ENCODE data around the gene PYROXD2.

The PYROXD2 gene

GRCh38 chr10:98383869-98384268, 31.1 kb downstream of the PYROXD2 start:
- TF ChIP-seq EP300 (IDR thresholded peaks at IDR 0.05; ENCODE audit: borderline replicate concordance) (no peak), YY1 (IDR thresholded peaks at IDR 0.05; ENCODE audit: low read depth) (no peak), RAD21 (IDR thresholded peaks at IDR 0.05; ENCODE audit: low read depth) (no peak), EGR1 (IDR thresholded peaks at IDR 0.05) (no peak), FOXM1 (IDR thresholded peaks at IDR 0.05; ENCODE audit: borderline replicate concordance, low read depth) (no peak), ZBTB7A (IDR thresholded peaks at IDR 0.05; ENCODE audit: low read depth) (no peak), NFIC (IDR thresholded peaks at IDR 0.05) (no peak)

GRCh38 chr10:98382691-98383101, 32.3 kb downstream of the PYROXD2 start:
- no peak for TF ChIP-seq TCF12 (IDR thresholded peaks at IDR 0.05; ENCODE audit: low read depth)
- TF ChIP-seq YY1 (IDR thresholded peaks at IDR 0.05; ENCODE audit: low read depth): no peak
- TF ChIP-seq CREB1 (IDR thresholded peaks at IDR 0.05; ENCODE audit: low read depth): no peak
- no peak for TF ChIP-seq TAF1 (IDR thresholded peaks at IDR 0.05; ENCODE audit: low read depth)
- TF ChIP-seq EGR1 (IDR thresholded peaks at IDR 0.05): no peak
- no peak for TF ChIP-seq TEAD4 (IDR thresholded peaks at IDR 0.05)
- no peak for TF ChIP-seq NFIC (IDR thresholded peaks at IDR 0.05)
- TF ChIP-seq, protein P1, sequence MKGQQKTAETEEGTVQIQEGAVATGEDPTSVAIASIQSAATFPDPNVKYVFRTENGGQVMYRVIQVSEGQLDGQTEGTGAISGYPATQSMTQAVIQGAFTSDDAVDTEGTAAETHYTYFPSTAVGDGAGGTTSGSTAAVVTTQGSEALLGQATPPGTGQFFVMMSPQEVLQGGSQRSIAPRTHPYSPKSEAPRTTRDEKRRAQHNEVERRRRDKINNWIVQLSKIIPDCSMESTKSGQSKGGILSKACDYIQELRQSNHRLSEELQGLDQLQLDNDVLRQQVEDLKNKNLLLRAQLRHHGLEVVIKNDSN (IDR thresholded peaks at IDR 0.05): no peak
- TF ChIP-seq, protein P2, sequence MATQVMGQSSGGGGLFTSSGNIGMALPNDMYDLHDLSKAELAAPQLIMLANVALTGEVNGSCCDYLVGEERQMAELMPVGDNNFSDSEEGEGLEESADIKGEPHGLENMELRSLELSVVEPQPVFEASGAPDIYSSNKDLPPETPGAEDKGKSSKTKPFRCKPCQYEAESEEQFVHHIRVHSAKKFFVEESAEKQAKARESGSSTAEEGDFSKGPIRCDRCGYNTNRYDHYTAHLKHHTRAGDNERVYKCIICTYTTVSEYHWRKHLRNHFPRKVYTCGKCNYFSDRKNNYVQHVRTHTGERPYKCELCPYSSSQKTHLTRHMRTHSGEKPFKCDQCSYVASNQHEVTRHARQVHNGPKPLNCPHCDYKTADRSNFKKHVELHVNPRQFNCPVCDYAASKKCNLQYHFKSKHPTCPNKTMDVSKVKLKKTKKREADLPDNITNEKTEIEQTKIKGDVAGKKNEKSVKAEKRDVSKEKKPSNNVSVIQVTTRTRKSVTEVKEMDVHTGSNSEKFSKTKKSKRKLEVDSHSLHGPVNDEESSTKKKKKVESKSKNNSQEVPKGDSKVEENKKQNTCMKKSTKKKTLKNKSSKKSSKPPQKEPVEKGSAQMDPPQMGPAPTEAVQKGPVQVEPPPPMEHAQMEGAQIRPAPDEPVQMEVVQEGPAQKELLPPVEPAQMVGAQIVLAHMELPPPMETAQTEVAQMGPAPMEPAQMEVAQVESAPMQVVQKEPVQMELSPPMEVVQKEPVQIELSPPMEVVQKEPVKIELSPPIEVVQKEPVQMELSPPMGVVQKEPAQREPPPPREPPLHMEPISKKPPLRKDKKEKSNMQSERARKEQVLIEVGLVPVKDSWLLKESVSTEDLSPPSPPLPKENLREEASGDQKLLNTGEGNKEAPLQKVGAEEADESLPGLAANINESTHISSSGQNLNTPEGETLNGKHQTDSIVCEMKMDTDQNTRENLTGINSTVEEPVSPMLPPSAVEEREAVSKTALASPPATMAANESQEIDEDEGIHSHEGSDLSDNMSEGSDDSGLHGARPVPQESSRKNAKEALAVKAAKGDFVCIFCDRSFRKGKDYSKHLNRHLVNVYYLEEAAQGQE (IDR thresholded peaks at IDR 0.05; ENCODE audit: low read depth): no peak
- no peak for TF ChIP-seq EP300 (IDR thresholded peaks at IDR 0.05; ENCODE audit: borderline replicate concordance)
- no peak for TF ChIP-seq CEBPB (IDR thresholded peaks at IDR 0.05)

- TF ChIP-seq TEAD4 (IDR thresholded peaks at IDR 0.05): no peak
- no peak for TF ChIP-seq NFIC (IDR thresholded peaks at IDR 0.05)
- no peak for TF ChIP-seq EP300 (IDR thresholded peaks at IDR 0.05; ENCODE audit: borderline replicate concordance)
- TF ChIP-seq CEBPB (IDR thresholded peaks at IDR 0.05): no peak
- TF ChIP-seq CREB1 (IDR thresholded peaks at IDR 0.05; ENCODE audit: low read depth): no peak
- no peak for TF ChIP-seq MAX (IDR thresholded peaks at IDR 0.05)
- TF ChIP-seq YY1 (IDR thresholded peaks at IDR 0.05; ENCODE audit: low read depth): no peak
- TF ChIP-seq, protein P1 (IDR thresholded peaks at IDR 0.05): no peak
- TF ChIP-seq FOXM1 (IDR thresholded peaks at IDR 0.05; ENCODE audit: borderline replicate concordance, low read depth): no peak
- TF ChIP-seq, protein P2 (IDR thresholded peaks at IDR 0.05; ENCODE audit: low read depth): no peak
Observed at GRCh38 chr10:98380493-98381339, 34.3 kb downstream of the PYROXD2 start.

DNA sequence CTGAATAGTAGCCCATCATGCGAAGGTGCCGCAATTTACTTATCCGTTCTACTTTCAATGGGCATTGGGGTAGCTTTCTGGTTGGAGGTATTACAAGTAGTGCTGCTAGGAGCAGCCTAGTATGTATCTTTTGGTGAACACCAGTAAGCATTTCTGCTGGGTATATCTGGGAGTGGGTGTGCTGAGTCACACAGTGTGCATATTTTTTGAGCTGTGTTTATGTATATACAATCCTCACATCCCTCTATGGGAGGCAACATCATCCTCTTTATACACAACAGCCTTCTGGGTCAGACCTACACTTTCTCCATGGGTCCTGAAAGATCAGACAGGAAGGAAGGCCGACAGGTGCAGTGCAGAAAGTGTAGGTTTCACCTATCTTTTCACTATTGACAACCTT, 36.3 kb downstream of the PYROXD2 start:
- no peak for TF ChIP-seq CREB1 (IDR thresholded peaks at IDR 0.05; ENCODE audit: low read depth)
- no peak for TF ChIP-seq EGR1 (IDR thresholded peaks at IDR 0.05)
- no peak for TF ChIP-seq CEBPB (IDR thresholded peaks at IDR 0.05)
- TF ChIP-seq, protein P2 (IDR thresholded peaks at IDR 0.05; ENCODE audit: low read depth): no peak
- no peak for TF ChIP-seq YY1 (IDR thresholded peaks at IDR 0.05; ENCODE audit: low read depth)
- no peak for TF ChIP-seq ZBTB7A (IDR thresholded peaks at IDR 0.05; ENCODE audit: low read depth)
- TF ChIP-seq FOXM1 (IDR thresholded peaks at IDR 0.05; ENCODE audit: borderline replicate concordance, low read depth): no peak
- TF ChIP-seq TAF1 (IDR thresholded peaks at IDR 0.05; ENCODE audit: low read depth): no peak
- no peak for TF ChIP-seq EP300 (IDR thresholded peaks at IDR 0.05; ENCODE audit: borderline replicate concordance)
- no peak for TF ChIP-seq RAD21 (IDR thresholded peaks at IDR 0.05; ENCODE audit: low read depth)
- no peak for TF ChIP-seq MAX (IDR thresholded peaks at IDR 0.05)
